ENCODE measurements around the gene ADCY2.

- TF ChIP-seq CTCF (IDR thresholded peaks at IDR 0.05) = no peak
- TF ChIP-seq POLR2AphosphoS5 (IDR thresholded peaks at IDR 0.05; ENCODE audit: insufficient read depth in 1 of 2, low read depth in 1 of 2) = no peak
Observed at GRCh38 chr5:7873216-7873615, 477.3 kb downstream of the ADCY2 start.
